ENCODE results near the gene DPT. TPM values are rescaled to one million over a fixed set of nuclear protein-coding genes. Genes with fewer than 3 reads are reported as not detected.

The DPT gene
- total RNA-seq, 2 experiments from 2014 or later: not detected

- DNase-seq: no peak
- H3K4me3 ChIP-seq (ENCODE audit: low read length): no peak overlapping the region
- intact Hi-C loops (cut with DNase I, micrococcal nuclease): no loop called here
- Mint-ChIP-seq H3K4me3 (no peak overlapping the region), H3K9me3 (no peaks in the 10 kb centered on the region), H3K27me3 (peaks cover 21% of the 10 kb centered on the region), H3K27ac (no peak overlapping the region), H3K4me1 (ENCODE audit: low read depth) (no peaks in the 10 kb centered on the region), H3K36me3 (ENCODE audit: low read depth) (no peaks in the 10 kb centered on the region)
- no peak overlapping the region for H3K27ac ChIP-seq (ENCODE audit: low read depth in 1 of 2, low read length in 2 of 2)
- POLR2A ChIA-PET: no interaction called here
- no peaks in the 10 kb centered on the region for H3K9me3 ChIP-seq (ENCODE audit: control insufficient read depth in 1 of 2, insufficient read depth in 1 of 2, low read length in 2 of 2)
- CTCF ChIA-PET: interaction anchor here (1.1 kb wide), 1 partner anchor 10 kb away, joined by 3 read pairs; no protein-coding TSS in a partner anchor
- H3K27me3 ChIP-seq (ENCODE audit: control insufficient read depth in 1 of 2, insufficient read depth in 2 of 2, low read length in 2 of 2): no peaks in the 10 kb centered on the region
- no peaks in the 10 kb centered on the region for H3K36me3 ChIP-seq (ENCODE audit: insufficient read depth, low read length)
- ATAC-seq (ENCODE audit: poor library complexity): no peak
- no peaks in the 10 kb centered on the region for H3K4me1 ChIP-seq (ENCODE audit: insufficient read depth, low read length)
- no peak for TF ChIP-seq CTCF (IDR thresholded peaks at IDR 0.05)
Measured at GRCh38 chr1:168706391-168706992, 22.5 kb downstream of the DPT start.

- ChIA-PET CTCF (no interaction called here), POLR2A (no interaction called here)
- intact Hi-C loops (cut with DNase I, micrococcal nuclease): no loop called here
- Mint-ChIP-seq H3K9me3 (no peaks in the 10 kb centered on the region), H3K27me3 (peaks cover 16% of the 10 kb centered on the region), H3K4me1 (ENCODE audit: low read depth) (no peaks in the 10 kb centered on the region), H3K27ac (no peak overlapping the region), H3K4me3 (no peak overlapping the region), H3K36me3 (ENCODE audit: low read depth) (no peaks in the 10 kb centered on the region)
- DNase-seq (no peak), ATAC-seq (ENCODE audit: poor library complexity) (no peak)
- Histone ChIP-seq H3K9me3 (ENCODE audit: control insufficient read depth in 1 of 2, insufficient read depth in 1 of 2, low read length in 2 of 2) (no peaks in the 10 kb centered on the region), H3K4me3 (ENCODE audit: low read length) (no peak overlapping the region), H3K36me3 (ENCODE audit: insufficient read depth, low read length) (no peaks in the 10 kb centered on the region), H3K27me3 (ENCODE audit: control insufficient read depth in 1 of 2, insufficient read depth in 2 of 2, low read length in 2 of 2) (no peaks in the 10 kb centered on the region), H3K27ac (ENCODE audit: low read depth in 1 of 2, low read length in 2 of 2) (no peak overlapping the region), H3K4me1 (ENCODE audit: insufficient read depth, low read length) (no peaks in the 10 kb centered on the region)
- TF ChIP-seq CTCF (IDR thresholded peaks at IDR 0.05): no peak
Measured at GRCh38 chr1:168700575-168701268, 28.3 kb downstream of the DPT start.

DNA sequence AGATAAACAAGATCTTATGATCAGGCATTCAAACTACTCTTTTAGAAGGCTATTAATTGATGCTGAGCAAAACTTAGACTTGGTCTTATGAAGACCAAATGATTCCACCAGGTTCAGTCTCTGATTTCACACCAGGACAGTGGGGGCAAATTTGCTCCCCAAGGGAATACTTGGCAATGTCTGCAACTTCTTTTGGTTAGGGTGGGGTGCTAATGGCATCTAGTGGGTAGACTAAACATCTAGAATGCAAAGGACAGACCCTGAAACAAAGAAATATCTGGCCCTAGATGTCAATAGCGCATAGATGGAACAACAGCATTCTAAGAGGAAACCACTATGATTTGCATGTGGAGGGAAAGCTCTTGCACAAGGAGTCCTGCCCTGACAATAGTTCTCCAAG is 30.6 kb downstream of the DPT start:
- no peak overlapping the region for H3K27ac Mint-ChIP-seq
- H3K9me3 ChIP-seq (ENCODE audit: control insufficient read depth in 1 of 2, insufficient read depth in 1 of 2, low read length in 2 of 2): no peaks in the 10 kb centered on the region
- no peak overlapping the region for H3K27ac ChIP-seq (ENCODE audit: low read depth in 1 of 2, low read length in 2 of 2)
- no peak for DNase-seq
- no peaks in the 10 kb centered on the region for H3K4me1 ChIP-seq (ENCODE audit: insufficient read depth, low read length)
- no peak for ATAC-seq (ENCODE audit: poor library complexity)
- no peak overlapping the region for H3K4me3 Mint-ChIP-seq
- peaks cover 6% of the 10 kb centered on the region for H3K27me3 Mint-ChIP-seq
- no peaks in the 10 kb centered on the region for H3K9me3 Mint-ChIP-seq
- intact Hi-C loops (cut with DNase I, micrococcal nuclease): no loop called here
- TF ChIP-seq CTCF (IDR thresholded peaks at IDR 0.05): no peak
- H3K27me3 ChIP-seq (ENCODE audit: control insufficient read depth in 1 of 2, insufficient read depth in 2 of 2, low read length in 2 of 2): no peaks in the 10 kb centered on the region
- H3K4me1 Mint-ChIP-seq (ENCODE audit: low read depth): no peaks in the 10 kb centered on the region
- no peaks in the 10 kb centered on the region for H3K36me3 ChIP-seq (ENCODE audit: insufficient read depth, low read length)
- H3K36me3 Mint-ChIP-seq (ENCODE audit: low read depth): no peaks in the 10 kb centered on the region
- ChIA-PET POLR2A (no interaction called here), CTCF (no interaction called here)
- no peak overlapping the region for H3K4me3 ChIP-seq (ENCODE audit: low read length)
